ENCODE data around the gene THAP4.
"Not testable (repeated sequence)": the region's sequence is repeated elsewhere in the genome, so short reads cannot be mapped to it uniquely, and the experiment has no call there.

Gene THAP4

DNA sequence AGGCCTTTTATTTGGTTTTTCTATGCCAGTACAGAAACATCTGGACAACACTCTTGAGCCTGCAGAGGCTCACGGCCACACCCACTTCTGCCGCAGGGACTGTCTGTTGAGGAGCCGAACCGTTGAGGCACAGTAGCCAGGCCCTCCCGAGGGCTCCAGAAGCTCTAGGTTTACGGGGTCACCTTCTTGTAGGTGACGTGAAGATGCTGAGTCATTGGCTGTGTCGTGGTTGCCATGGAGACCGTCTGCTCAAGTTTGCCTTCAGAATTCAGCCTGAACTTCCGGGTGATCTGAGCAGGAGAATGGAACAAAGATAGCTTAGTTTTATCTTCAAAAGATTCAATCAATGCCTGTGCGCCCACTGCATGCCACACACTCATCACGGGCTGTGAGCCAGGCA, 52.5 kb downstream of the THAP4 start:
- DNase-seq (ENCODE audit: low read depth), result peak; percentile 17

DNA sequence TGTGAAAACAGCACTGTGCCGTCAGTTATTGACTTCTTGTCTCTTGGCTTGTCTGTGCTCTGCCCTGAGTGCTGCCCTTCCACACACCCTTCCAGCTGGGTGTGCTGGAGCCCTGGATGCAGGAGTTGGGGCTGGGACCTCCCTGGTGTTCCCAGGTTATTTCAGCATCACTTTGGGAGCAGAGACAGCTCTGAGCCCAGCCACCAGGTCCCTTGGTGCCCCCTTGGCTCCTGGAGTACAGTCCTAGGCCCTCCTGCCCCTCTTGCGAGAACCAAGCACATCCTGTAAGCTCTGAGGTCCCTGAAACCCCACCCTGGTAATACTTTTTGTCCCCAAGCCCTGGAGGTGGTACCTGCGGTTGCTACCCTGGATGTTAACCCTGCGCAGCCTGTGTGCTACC, 54.2 kb downstream of the THAP4 start:
- no peak for DNase-seq (ENCODE audit: low read depth)

DNA sequence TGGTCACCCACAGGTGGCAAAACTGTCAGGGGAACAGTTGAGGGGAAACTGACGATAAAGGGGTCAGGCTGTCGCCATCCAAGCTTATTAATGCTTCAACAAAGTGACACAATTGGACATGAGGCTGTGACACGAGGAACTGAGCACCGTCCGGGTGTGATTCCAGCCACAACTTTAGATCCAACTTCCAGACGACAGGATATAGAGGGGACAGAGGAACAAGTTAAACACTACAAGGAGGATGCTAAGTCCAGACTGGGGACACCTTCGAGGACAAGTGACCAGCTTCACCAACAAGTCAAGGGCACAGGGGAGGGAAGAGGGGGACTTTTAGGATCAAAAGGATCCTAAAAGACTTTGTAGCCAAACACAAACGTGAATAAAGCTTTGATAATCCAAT, 54.6 kb downstream of the THAP4 start:
- no peak for DNase-seq (ENCODE audit: low read depth)

DNA sequence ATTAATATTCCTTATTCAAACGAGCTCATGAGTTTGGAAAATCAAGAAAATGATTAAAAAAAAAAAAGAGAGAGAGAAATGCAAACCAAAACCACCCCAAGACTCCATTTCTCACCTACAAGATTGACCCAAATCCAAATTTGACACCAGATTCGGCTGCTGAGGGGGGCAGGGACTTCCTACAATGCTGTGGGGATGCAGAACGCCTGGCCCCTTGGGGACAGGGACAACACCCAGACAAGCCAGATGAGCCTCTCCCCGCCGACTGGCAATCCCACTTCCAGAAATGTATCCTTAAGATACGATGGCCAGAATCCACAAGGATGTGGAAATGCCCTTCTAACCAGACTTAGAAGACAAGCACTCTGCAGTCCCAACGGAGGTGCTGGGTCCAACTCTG, 57.7 kb downstream of the THAP4 start:
- DNase-seq (ENCODE audit: low read depth), result no peak

DNA sequence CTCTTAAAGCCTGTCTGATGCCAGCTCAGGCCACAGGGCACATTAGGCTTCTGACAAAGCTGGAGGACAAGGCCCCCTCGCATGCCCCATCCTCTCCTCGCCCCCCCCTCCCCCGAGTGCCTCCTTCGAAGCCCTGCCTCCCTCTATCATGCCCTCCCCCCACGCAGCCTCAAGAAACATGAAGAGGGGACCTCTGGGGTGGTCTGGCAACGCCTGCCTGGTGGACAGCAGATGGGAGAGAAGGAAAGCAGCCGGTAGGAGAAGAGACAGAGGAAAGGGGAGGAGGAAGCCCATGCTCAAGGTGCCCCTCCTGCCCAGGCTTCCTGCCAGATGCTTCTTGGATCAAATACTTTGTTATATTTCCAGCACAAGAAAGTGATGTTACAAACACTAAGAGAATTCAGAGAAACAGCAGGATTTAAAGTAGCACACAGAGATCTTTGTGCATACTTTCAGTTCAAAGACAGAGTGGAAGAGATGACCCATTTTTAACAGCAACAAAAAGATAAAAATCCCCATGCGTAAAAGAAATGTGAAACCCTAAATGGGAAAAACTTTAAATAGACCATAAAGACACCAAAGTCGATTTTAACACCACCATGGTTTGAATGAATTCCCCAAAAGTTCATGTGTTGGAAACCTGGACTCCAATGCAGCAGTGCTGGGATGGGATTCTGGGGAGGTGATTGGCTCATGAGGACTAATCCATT, 59.4 kb downstream of the THAP4 start:
- DNase-seq (ENCODE audit: low read depth), result peak; percentile 19

DNA sequence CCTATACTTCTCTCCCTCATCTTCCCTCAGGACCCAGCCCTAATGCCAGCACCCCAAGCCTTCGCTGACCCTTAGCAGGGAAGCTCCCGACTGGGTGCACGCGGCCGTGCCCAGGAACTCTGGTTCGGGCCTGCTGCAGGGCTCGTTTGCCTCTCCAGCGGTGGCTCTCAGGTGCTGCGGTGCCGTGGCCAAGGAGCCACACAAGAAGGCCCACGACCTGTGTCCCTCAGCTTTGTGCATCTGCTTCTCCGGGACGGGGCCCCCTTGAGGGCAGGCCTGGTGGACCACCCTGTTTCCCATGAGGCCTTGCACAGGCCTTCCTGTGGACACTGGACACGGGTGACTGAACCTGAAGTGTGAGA, 60.7 kb downstream of the THAP4 start:
- DNase-seq (ENCODE audit: low read depth), result no peak

DNA sequence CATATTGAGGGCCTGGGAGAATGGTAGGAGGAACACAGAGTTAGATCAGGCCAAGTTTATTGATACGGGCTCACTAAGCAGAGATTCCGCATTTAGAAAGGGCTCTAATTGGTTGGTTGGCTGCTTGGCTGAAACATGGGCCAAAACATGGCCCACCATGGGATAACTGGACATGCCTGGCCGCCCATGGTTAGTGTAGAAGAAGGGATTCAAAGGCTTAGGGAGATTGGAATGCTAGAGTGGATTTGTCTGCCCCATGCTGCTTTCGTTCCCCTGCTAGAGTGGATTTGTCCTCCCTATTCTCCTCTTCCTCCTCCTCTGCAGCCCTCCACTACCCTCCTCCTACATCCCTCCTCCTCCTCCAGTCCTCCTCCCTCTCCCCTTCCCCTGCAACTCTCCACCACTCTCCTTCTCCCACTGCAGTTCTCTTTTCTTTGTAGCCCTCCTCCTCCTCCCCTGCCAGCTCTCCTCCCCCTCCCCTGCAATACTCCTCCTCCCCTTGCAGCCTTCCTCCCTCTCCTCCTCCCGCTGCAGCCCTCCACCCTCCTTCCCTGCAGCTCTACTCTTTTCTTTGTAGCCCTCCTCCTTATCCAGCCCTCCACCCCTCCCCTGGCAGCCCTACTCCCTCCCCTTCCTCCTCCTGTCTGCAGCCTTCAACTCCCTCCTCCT, 61.2 kb downstream of the THAP4 start:
- DNase-seq (ENCODE audit: low read depth), result no peak

DNA sequence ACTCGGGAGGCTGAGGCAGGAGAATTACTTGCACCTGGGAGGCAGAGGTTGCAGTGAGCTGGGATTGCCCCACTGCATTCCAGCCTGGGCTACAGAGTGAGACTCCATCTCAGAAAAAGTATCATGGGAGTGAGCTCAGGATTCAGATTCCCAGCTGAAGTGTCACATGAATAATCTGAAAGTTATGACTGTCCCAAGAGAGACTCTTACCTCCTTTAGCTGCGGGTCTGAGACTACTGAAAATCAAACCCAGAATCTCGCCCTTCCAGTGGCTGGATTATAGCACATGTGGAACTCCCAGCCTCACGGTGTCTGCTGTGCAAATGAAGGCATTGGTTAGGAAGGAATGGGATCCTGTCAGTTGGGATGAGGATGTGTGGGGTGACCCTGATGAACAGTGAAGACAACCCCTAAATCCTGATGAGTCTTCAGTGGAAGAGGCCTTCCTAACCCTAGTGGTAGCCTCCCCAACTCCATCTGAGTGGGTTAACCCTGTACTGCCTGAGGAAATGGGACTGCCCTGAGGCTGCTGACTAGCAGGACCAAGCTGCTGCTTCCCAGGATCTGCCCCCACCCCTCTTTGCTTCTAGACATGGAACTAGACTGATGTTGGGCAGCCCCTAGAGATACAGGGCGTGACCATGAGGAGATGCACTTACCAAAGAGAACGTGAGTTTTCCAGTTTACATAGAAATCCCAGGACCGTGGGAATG, 61.9 kb downstream of the THAP4 start:
- no peak for DNase-seq (ENCODE audit: low read depth)

DNA sequence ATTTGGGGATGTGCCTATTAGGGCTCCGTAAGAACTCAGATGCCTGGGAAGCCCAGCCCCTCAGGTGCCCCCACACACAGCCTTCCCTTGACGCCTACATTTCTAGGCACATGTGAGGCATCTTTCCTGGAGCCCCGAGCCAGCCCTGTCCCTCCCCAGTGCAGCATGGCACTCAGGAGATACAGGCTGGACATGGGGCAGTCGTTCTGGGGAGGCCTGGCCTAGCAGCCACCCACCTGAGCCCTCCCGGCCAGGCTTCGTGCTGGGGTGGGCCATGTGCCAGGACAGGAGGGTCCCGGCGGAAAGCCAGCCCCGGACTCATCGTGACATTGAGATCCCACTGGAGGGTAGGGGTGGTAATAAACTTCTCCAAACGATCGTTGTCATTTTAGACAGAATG, 63.2 kb downstream of the THAP4 start:
- DNase-seq (ENCODE audit: low read depth), result no peak

DNA sequence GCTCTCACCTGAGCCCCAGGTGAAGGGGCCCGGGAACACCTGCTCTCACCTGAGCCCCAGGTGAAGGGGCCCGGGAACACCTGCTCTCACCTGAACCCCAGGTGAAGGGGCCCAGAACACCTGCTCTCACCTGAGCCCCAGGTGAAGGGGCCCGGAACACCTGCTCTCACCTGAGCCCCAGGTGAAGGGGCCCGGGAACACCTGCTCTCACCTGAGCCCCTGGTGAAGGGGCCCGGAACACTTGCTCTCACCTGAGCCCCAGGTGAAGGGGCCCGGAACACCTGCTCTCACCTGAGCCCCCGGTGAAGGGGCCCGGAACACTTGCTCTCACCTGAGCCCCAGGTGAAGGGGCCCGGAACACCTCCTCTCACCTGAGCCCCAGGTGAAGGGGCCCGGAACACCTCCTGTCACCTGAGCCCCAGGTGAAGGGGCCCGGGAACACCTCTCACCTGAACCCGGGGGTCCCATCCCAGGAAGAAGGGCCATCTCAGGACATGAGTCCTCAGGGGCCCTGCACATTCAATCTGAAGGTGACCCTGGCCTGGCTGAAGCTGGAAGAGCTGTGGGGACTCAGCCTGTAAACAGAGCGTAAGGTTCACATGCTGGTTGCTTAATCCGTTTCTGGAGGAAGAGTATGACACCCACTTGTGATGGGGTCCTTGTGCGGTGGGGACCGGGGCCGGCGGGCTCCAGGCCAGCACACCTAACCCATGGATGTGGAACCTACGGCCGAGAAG, 63.9 kb downstream of the THAP4 start:
- DNase-seq (ENCODE audit: low read depth), result not testable (repeated sequence)

DNA sequence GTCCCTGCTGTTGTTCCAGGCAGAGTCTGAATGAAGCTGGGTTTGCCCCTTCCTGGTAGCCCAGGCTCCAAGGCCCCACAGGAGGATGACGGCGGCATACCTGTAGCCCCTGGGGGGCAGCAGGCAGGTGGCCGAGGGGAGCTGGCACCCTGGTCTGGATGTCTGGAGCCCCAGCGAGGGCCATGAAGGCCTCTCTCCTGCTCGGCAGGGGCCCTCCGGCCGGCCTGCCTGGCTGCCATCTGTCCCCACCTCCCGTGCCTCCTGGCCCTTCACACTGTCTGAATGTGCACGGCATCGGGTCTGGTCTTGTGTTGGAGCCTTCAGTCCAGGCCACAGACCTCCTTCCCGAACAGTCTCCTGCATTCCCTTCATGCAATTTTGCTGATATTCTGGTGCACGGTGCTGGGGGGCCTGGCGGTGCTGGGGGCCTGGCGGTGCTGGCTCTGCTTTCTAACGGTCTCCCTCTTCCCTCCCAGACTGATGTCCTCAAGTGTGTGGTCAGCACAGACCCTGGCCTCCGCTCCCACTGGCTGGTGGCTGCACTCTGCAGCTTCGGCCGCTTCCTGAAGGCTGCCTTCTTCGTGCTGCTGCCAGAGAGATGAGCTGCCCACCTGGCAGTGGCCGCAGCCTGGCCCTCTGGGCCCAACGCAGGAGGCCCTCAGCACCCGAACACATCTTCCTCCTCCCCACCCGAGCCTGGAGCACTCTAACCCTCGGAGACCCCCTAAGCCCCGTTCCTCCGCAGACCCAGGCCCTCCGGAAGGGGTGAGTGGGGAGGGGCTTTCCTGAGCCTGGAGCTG, 64.9 kb downstream of the THAP4 start:
- no peak for DNase-seq (ENCODE audit: low read depth)

DNA sequence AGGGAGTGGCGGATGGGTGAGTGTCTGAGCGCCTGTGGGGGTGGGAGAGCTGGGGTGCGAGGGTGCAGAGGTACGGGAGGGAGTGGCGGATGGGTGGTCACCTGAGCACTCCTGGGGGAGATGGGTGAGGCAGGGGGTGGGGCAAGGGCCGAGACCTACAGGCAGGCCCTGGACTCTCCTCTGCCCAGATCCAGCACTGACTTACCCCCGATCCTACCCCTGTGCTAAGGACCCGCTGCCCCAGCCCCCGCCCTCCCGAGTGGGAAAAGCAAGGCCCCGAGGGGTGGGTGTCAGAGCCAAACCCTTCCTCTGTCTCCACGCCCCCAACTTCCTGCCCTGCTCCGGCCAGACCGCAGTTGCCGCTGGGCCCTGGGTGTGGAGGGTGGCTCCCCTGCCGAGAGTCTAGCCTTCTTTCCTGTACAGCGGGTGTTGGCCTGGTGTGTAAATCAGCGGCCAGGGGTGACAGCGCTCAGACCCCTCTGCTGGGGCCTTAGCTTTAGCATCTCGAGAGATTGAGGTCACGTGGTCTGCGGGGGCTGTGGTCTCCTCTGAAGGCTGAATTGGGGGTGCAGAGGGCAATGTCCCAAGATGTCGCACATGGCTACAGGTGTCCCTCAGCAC, 65.9 kb downstream of the THAP4 start:
- DNase-seq (ENCODE audit: low read depth), result no peak

DNA sequence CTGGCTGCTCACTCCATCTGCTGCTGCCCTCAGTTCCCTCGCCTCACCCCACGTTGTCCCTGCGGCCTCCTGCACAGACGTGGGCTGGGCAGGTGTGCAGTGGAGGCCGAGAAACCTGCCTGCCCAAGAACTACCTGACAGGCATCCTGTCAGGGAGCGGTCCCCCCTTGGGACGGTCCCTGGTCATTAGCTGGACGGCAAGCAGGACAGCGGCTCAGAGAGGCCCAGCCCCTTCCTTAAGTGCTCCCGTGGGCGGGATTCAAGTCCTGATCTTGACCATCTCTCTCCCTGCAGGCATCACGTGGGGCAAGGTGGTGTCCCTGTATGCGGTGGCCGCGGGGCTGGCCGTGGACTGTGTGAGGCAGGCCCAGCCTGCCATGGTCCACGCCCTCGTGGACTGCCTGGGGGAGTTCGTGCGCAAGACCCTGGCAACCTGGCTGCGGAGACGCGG, 67.1 kb downstream of the THAP4 start:
- no peak for DNase-seq (ENCODE audit: low read depth)

DNA sequence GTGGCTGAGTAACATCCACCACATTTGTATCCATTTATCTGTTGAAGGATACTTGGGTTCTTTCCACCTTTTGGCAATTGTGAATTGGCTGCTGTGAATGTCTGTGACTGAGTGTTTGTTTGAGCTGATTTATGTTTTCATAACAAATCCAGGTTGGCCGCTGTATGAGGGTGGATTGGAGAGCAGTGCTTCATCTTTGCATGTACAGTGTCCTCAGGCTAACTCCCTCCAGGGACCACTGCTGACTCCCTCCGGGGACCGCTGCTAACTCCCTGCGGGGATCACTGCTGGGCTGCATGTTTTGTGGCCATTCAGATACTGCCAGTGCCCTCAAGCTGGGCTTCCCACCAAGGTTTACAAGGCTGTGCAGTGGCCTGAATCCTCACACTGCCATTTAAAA, 68.2 kb downstream of the THAP4 start:
- no peak for DNase-seq (ENCODE audit: low read depth)

DNA sequence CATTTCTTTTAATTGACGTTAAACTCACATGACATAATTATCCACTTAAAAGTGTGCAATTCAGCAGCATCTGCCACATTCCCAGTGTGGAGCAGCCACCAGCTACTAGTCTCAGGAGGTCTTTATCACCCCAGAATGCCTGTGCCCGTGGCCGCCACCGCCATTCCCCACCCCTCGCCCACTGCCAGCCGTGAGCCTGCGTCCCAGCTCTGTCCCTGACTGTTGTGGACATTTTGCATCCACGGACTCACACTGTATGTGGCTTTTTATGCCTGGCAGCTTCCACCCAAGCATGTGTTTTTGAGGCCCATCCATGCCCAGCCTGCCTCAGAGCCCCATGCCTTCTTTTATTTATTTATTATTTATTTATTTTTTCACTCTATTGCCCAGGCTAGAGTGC, 69.2 kb downstream of the THAP4 start:
- no peak for DNase-seq (ENCODE audit: low read depth)

DNA sequence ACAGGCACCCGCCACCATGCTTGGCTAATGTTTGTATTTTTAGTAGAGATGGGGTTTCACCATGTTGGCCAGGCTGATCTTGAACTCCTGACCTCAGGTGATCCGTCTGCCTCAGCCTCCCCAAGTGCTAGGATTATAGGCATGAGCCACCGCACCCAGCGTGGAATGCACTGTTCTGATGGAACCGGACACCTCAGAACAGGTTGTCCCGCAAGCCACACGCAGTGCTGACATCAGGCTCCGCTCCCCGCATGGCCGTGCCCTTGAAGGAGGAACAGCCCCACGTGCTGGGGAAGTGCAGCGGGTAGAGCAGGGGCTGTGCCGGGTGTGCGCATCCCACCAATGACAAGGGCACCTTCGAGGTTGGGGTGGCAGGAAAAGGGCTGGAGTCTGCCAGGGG, 69.7 kb downstream of the THAP4 start:
- not testable (repeated sequence) for DNase-seq (ENCODE audit: low read depth)

DNA sequence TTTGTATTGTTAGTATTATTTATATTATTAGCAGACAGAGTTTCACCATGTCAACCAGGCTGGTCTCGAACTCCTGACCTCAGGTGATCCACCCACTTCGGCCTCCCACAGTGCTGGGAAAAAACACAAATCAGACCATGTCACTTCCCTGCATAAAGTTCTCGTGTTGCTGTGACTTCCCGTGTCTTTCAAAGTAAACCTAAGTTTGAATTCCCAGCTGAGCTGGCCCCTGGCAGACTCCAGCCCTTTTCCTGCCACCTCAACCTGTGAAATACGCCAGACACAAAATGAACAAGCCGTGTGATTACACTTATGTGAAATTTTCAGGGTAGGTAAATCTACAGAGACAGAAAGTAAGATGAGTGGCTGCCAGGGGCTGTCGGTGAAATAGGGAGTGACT, 70.5 kb downstream of the THAP4 start:
- no peak for DNase-seq (ENCODE audit: low read depth)

DNA sequence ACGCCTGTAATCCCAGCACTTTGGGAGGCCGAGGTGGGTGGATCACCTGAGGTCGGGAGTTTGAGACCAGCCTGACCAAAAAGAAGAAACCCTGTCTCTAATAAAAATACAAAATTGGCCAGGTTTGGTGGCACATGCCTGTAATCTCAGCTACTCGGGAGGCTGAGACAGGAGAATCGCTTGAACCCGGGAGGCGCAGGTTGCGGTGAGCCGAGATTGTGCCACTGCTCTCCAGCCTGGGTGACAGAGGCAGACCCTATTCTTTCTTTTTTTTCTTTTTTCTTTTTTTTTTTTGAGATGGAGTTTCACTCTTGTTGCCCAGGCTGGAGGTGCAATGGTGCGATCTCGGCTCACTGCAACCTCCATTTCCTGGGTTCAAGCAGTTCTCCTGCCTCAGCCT, 70.9 kb downstream of the THAP4 start:
- not testable (repeated sequence) for DNase-seq (ENCODE audit: low read depth)

DNA sequence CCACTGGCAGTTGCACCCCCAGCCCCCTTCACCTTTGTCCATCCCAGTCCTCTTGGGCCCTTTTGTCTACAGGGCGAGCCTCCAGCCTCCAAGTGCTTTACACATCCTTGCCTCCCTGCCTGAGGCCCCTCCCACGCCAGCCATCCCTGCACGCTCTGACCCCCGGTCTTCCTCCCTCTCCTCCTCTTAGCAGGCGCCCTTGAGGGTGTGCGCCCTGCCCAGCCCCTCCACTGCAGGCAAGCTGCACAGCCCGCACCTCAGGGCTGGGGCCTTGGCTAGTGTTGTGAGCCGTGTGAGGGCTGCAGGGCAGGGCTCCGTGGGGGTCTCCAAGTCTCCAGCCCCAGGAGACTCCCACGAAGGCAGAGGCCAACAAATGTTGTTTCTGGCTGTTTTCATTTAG, 71.5 kb downstream of the THAP4 start:
- no peak for DNase-seq (ENCODE audit: low read depth)

DNA sequence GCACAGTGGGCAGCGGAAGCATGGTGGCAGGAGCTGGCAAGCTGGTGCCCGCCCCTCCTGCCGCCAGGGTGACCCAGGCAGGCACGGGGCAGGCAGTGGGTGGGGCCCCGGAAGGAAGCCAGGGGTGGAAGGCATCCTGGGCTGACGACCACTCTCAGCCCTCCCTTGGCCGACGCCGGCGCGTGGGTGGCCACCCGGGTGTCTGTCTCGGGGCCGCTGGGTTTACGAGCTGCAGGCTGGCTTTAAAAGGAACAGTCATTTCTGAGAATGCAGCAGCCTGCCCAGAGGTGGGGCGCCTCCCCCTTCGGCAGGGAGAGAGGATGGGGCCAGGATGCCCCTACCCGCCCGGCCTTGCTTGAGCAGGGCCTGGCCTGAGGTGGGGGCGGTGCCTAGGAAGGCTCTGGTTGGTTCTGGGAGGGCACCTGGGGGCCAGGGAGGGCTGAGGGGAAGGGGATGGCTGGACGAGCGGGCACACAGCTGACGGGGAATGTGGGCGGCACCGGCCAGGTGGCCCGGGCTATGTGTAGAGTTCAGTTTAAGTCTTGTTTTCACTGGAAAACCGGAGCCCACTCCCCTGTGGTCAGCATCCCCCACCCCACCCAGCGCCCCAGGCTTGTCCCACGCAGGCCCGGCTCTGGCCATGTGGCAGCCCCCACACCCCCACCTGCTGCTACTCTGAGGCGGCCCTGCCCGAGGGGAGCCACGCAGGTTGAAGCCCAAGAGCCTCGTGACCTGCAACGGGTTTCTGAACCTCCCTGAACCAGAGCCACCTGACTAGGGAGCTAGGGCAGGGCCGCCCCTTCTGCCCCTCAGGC, 72.2 kb downstream of the THAP4 start:
- no peak for DNase-seq (ENCODE audit: low read depth)

Data from GM04504 (cell line).